OCI-LY7 (cell line): ENCODE data around the gene RGCC. TPM values are rescaled to one million over a fixed set of nuclear protein-coding genes. Genes with fewer than 3 reads are reported as not detected.
A peak's percentile ranks its signal among the peaks of the same experiment; 100 is the strongest.

Experiments used
- BruUV-seq: library from RNA; stranded (reverse); fragments of 400-500 nt; replicated peaks from 2 replicates; lab custom pipeline; 2021; lab: Mats Ljungman, UMichigan
- CTCF ChIA-PET: fragments of 300-600 bp; sonication (Branson Sonifier 250); formaldehyde crosslinking; loops from one replicate; lab custom pipeline; 2022; ENCODE audit warnings: antibody characterized with exemption; ENCODE audit not compliant: unreplicated experiment; lab: Charles Lee
- POLR2A ChIA-PET: fragments of 300-600 bp; sonication (Branson Sonifier 250); formaldehyde crosslinking; loops from one replicate; lab custom pipeline; 2022; ENCODE audit warnings: antibody characterized with exemption; lab: Charles Lee
- DNase-seq: peaks from one replicate; pipeline ENCODE4 v3.0.0-alpha.2; 2015; ENCODE audit warnings: low spot score
- H2AFZ ChIP-seq: fragments of 200-600 bp; sonication (generic), shearing (Covaris generic); 2 replicates; pipeline ENCODE4 v1.6.1; 2014; ENCODE audit warnings: mild to moderate bottlenecking, antibody characterized with exemption, low read length, moderate library complexity
- H3K27ac ChIP-seq: fragments of 200-600 bp; sonication (generic); 2 replicates; pipeline ENCODE4 v1.5.1; 2014; ENCODE audit warnings: mixed run types, low read depth, mild to moderate bottlenecking, moderate library complexity, low read length, inconsistent platforms; ENCODE audit not compliant: poor library complexity, severe bottlenecking
- H3K36me3 ChIP-seq: fragments of 200-600 bp; sonication (generic); 2 replicates; pipeline ENCODE4 v1.6.1; 2014; ENCODE audit warnings: mild to moderate bottlenecking, antibody characterized with exemption, low read length, moderate library complexity, mixed read lengths; ENCODE audit not compliant: insufficient read depth
- H3K4me1 ChIP-seq: fragments of 200-600 bp; sonication (generic); 2 replicates; pipeline ENCODE4 v1.5.1; 2014; ENCODE audit warnings: mild to moderate bottlenecking, low read length; ENCODE audit not compliant: insufficient read depth, poor library complexity, severe bottlenecking
- H3K4me2 ChIP-seq: fragments of 200-600 bp; sonication (generic); 2 replicates; pipeline ENCODE4 v1.6.1; 2014; ENCODE audit warnings: mild to moderate bottlenecking, low read length
- H3K4me3 ChIP-seq: fragments of 200-600 bp; sonication (generic); 2 replicates; pipeline ENCODE4 v1.5.1; 2014; ENCODE audit warnings: mild to moderate bottlenecking, low read depth, low read length; ENCODE audit not compliant: poor library complexity, severe bottlenecking
- H3K79me2 ChIP-seq: fragments of 200-600 bp; sonication (generic); 2 replicates; pipeline ENCODE4 v1.6.1; 2016; ENCODE audit warnings: low read depth, mild to moderate bottlenecking, low read length, moderate library complexity, mixed read lengths; ENCODE audit not compliant: insufficient read depth
- H3K9me2 ChIP-seq: fragments of 200-600 bp; sonication (generic); 2 replicates; pipeline ENCODE4 v1.6.1; 2016; ENCODE audit warnings: mild to moderate bottlenecking, low read length, mixed read lengths; ENCODE audit not compliant: insufficient read depth
- H3K9me3 ChIP-seq: fragments of 200-600 bp; sonication (generic); 2 replicates; pipeline ENCODE4 v1.6.1; 2014; ENCODE audit warnings: mild to moderate bottlenecking, mixed run types, low read length, mixed read lengths
- H4K20me1 ChIP-seq: fragments of 200-600 bp; sonication (generic); 2 replicates; pipeline ENCODE4 v1.6.1; 2014; ENCODE audit warnings: mild to moderate bottlenecking, antibody characterized with exemption, low read length, moderate library complexity, mixed read lengths; ENCODE audit not compliant: insufficient read depth
- EZH2phosphoT487 ChIP-seq: fragments of 200-600 bp; sonication (generic); IDR thresholded peaks from 2 replicates; pipeline ENCODE4 v1.6.1; 2018; ENCODE audit warnings: low read depth, borderline replicate concordance, mild to moderate bottlenecking, mixed run types, antibody characterized with exemption, low read length, moderate library complexity, mixed read lengths
- intact Hi-C: fragments of 100-400 bp; cut with micrococcal nuclease; formaldehyde crosslinking; loops from one replicate; pipeline ENCODE4 v1.10.0; 2022; ENCODE audit not compliant: unreplicated experiment
- total RNA-seq, 2 experiments: library from RNA; depleted of rRNA in 1 of 2; stranded (reverse); fragments of >200 nt in 1 of 2; shearing (Covaris generic) in 1 of 2; gene quantifications; 2 replicates each; pipeline ENCODE4 v1.2.3, GENCODE V29; 2014 to 2022
- TF ChIP-seq, protein P1 (sequence below): fragments of 200-600 bp; sonication (generic); conservative IDR thresholded peaks from 2 replicates; pipeline ENCODE4 v1.5.1; 2014; ENCODE audit warnings: mild to moderate bottlenecking, antibody characterized with exemption, low read length, moderate library complexity, mixed read lengths

RGCC gene
- total RNA-seq, 2 experiments from 2014 or later, result 101 to 274 TPM

- no peak overlapping the region for H3K27ac ChIP-seq
- DNase-seq, result peak; percentile 65
- no TSS peak for BruUV-seq
- H2AFZ ChIP-seq, result peak overlapping the region; percentile 47; the same call in 1 of the 2 replicates
- ChIA-PET CTCF (interaction anchor here (0.9 to 1.0 kb wide), 1 partner anchor 241 kb away, joined by 3 read pairs; no protein-coding TSS in a partner anchor), POLR2A (interaction anchor here (0.6 to 2.2 kb wide), 5 partner anchors 117 to 1674 kb away, joined by 3 to 5 read pairs (median 4); no protein-coding TSS in a partner anchor)
- H4K20me1 ChIP-seq, result no peaks in the 10 kb centered on the region
- H3K4me2 ChIP-seq, result no peak overlapping the region; the same call in 1 of the 2 replicates
- no peaks in the 10 kb centered on the region for H3K36me3 ChIP-seq
- TF ChIP-seq EZH2phosphoT487, result no peak
- TF ChIP-seq, protein P1, sequence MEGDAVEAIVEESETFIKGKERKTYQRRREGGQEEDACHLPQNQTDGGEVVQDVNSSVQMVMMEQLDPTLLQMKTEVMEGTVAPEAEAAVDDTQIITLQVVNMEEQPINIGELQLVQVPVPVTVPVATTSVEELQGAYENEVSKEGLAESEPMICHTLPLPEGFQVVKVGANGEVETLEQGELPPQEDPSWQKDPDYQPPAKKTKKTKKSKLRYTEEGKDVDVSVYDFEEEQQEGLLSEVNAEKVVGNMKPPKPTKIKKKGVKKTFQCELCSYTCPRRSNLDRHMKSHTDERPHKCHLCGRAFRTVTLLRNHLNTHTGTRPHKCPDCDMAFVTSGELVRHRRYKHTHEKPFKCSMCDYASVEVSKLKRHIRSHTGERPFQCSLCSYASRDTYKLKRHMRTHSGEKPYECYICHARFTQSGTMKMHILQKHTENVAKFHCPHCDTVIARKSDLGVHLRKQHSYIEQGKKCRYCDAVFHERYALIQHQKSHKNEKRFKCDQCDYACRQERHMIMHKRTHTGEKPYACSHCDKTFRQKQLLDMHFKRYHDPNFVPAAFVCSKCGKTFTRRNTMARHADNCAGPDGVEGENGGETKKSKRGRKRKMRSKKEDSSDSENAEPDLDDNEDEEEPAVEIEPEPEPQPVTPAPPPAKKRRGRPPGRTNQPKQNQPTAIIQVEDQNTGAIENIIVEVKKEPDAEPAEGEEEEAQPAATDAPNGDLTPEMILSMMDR, result peak; percentile 76
- H3K79me2 ChIP-seq, result no peaks in the 10 kb centered on the region
- H3K4me1 ChIP-seq, result peaks cover 9% of the 10 kb centered on the region
- no peaks in the 10 kb centered on the region for H3K9me2 ChIP-seq
- H3K9me3 ChIP-seq, result no peaks in the 10 kb centered on the region
- intact Hi-C loops, result loop anchor here (1.0 to 2.0 kb wide), 2 partner anchors 47 to 241 kb away; no protein-coding TSS in a partner anchor
- H3K4me3 ChIP-seq, result no peak overlapping the region
These were observed 45.8 kb upstream of the RGCC start for GRCh38 chr13:41411522-41411921.

DNA sequence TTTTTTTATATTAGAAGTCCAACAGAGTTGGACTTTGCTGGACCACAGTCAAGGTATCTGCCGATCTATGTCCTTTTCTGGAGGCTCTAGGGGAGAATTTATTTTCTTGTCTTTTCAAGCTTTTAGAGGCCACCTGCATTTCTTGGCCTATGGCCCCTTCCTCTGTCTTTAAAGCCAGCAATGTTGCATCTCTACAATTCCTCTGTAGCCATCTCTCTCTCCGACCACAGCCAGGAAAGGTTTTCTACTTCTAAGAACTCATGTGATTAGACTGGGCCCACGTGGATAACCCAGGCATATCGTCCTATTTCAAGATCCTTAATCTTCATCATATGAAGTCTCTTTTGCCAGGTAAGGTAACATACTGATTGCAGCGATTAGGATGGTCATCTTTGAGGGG, 43.5 kb upstream of the RGCC start:
- no peaks in the 10 kb centered on the region for H3K9me3 ChIP-seq

More for the DNA sequence above, 43.5 kb upstream of the RGCC start:
- Histone ChIP-seq H3K36me3 (no peaks in the 10 kb centered on the region), H3K9me2 (no peaks in the 10 kb centered on the region), H2AFZ (no peak overlapping the region), H3K4me1 (peaks cover 9% of the 10 kb centered on the region), H3K27ac (no peak overlapping the region), H3K4me2 (no peak overlapping the region), H3K4me3 (no peak overlapping the region), H3K79me2 (no peaks in the 10 kb centered on the region), H4K20me1 (no peaks in the 10 kb centered on the region)
- intact Hi-C loops, result no loop called here
- TF ChIP-seq EZH2phosphoT487, result no peak
- TF ChIP-seq, protein P1, result no peak
- ChIA-PET CTCF (no interaction called here), POLR2A (interaction anchor here (0.6 to 1.1 kb wide), 2 partner anchors 239 to 1233 kb away, joined by 3 to 5 read pairs; no protein-coding TSS in a partner anchor)
- BruUV-seq, result no TSS peak
- no peak for DNase-seq
